GM23338 (cell line): Measurements from ENCODE around the gene LIF.

Experiments used
- CTCF ChIP-seq, 2 experiments: fragments of 200-600 bp in 1 of 2; sonication (generic) in 1 of 2; conservative IDR thresholded peaks; 2 replicates each; pipeline versions ENCODE4 v1.5.1 to v1.6.1; 2016 to 2017; ENCODE audit warnings: antibody characterized with exemption in 2 of 2, low read depth in 2 of 2, mild to moderate bottlenecking in 2 of 2, moderate library complexity in 1 of 2
- EZH2 ChIP-seq: fragments of 200-600 bp; sonication (generic); IDR thresholded peaks from one replicate; pipeline ENCODE4 v1.8.0; 2017; ENCODE audit warnings: antibody characterized with exemption, mild to moderate bottlenecking, low read depth; ENCODE audit not compliant: unreplicated experiment
- POLR2AphosphoS5 ChIP-seq: IDR thresholded peaks from 2 replicates; pipeline ENCODE4 v1.6.1; 2016; ENCODE audit warnings: antibody characterized with exemption, low read depth

GRCh38 chr22:30204015-30204741 lies 42.4 kb downstream of the LIF start:
- no peak for TF ChIP-seq CTCF (conservative IDR thresholded peaks at IDR 0.05; ENCODE audit: low read depth in 2 of 2)
- no peak for TF ChIP-seq POLR2AphosphoS5
- no peak for TF ChIP-seq EZH2
